A549 (cell line): ENCODE measurements around the gene ORMDL2. TPM values are rescaled to one million over a fixed set of nuclear protein-coding genes. Genes with fewer than 3 reads are reported as not detected.
"Not testable (repeated sequence)": the region's sequence is repeated elsewhere in the genome, so short reads cannot be mapped to it uniquely, and the experiment has no call there.

Experiments
- ATAC-seq, 2 experiments: fragments of 200-7000 bp in 1 of 2; fragments of >200 bp in 1 of 2; cut with Nextera tagmentation in 1 of 2; cut with Tn5 transposase in 1 of 2; 3 replicates each; pipeline versions ENCODE4 v1.8.0 to v1.9.1; 2018 to 2020; ENCODE audit warnings: mild to moderate bottlenecking in 1 of 2, moderate library complexity in 1 of 2
- CTCF ChIA-PET: fragments of 300-600 bp; sonication (Branson Sonifier 250); formaldehyde crosslinking; extraction: SDS; loops from one replicate; lab custom pipeline; 2021; ENCODE audit warnings: antibody characterized with exemption, inconsistent platforms; lab: Yijun Ruan, JAX
- POLR2A ChIA-PET: fragments of 350-600 bp; formaldehyde crosslinking; extraction: SDS; loops from one replicate; lab custom pipeline; 2021; ENCODE audit warnings: antibody characterized with exemption, inconsistent platforms; lab: Yijun Ruan, JAX
- DNase-seq, 2 experiments: peaks; one replicate each; pipeline versions ENCODE4 v3.0.0 to v3.0.0-alpha.2; 2011 to 2016; ENCODE audit warnings: low read depth in 1 of 2, low spot score in 1 of 2
- FAIRE-seq: peaks from 2 replicates; lab custom pipeline; 2011; peaks lifted over from hg19 to GRCh38; lab: Jason Lieb, UNC
- H3K27ac ChIP-seq, 2 experiments: fragments of >200 bp; sonication (Bioruptor Twin); formaldehyde crosslinking; 3 replicates each; pipeline ENCODE4 v1.5.1; 2016 to 2017
- H3K4me1 ChIP-seq: fragments of >200 bp; sonication (Bioruptor Twin); formaldehyde crosslinking; 3 replicates; pipeline ENCODE4 v1.6.1; 2016
- H3K4me2 ChIP-seq: fragments of >200 bp; sonication (Bioruptor Twin); formaldehyde crosslinking; 3 replicates; pipeline ENCODE4 v1.6.1; 2016
- H3K4me3 ChIP-seq: fragments of >200 bp; sonication (Bioruptor Twin); formaldehyde crosslinking; 3 replicates; pipeline ENCODE4 v1.5.1; 2016
- H3K9me3 ChIP-seq: fragments of >200 bp; sonication (Bioruptor Twin); formaldehyde crosslinking; 3 replicates; pipeline ENCODE4 v1.6.1; 2016
- CBX8 ChIP-seq: fragments of 200-600 bp; sonication (generic); IDR thresholded peaks from 2 replicates; pipeline ENCODE4 v1.6.1; 2016
- CEBPB ChIP-seq, 2 experiments: fragments of >200 bp in 1 of 2; sonication (Bioruptor Twin) in 1 of 2; formaldehyde crosslinking in 1 of 2; IDR thresholded peaks; 2 replicates each; pipeline ENCODE4 v1.6.1; 2012 to 2016
- EHF ChIP-seq: fragments of 250-450 bp; sonication (Bioruptor Pico); IDR thresholded peaks from 2 replicates; pipeline ENCODE4 v1.5.0; 2020; ENCODE audit warnings: mild to moderate bottlenecking
- ELK1 ChIP-seq: fragments of 150-350 bp; IDR thresholded peaks from 2 replicates; pipeline ENCODE4 v1.6.1; 2014; ENCODE audit warnings: low read depth, mild to moderate bottlenecking, low read length
- EP300 ChIP-seq, 2 experiments: fragments of >200 bp; sonication (Bioruptor Twin); formaldehyde crosslinking; IDR thresholded peaks; 2 replicates in 1 of 2; 3 replicates in 1 of 2; pipeline ENCODE4 v1.6.1; 2016 to 2017
- HDAC2 ChIP-seq: fragments of 200-600 bp; sonication (generic); IDR thresholded peaks from 2 replicates; pipeline ENCODE4 v1.6.1; 2016
- HEYL ChIP-seq: fragments of 250-450 bp; sonication (Bioruptor Pico); IDR thresholded peaks from 2 replicates; pipeline ENCODE4 v1.8.0; 2021; ENCODE audit warnings: mild to moderate bottlenecking, moderate library complexity
- HOXB13 ChIP-seq: fragments of 250-450 bp; sonication (Bioruptor Pico); IDR thresholded peaks from 2 replicates; pipeline ENCODE4 v1.5.0; 2020; ENCODE audit warnings: low read depth, mild to moderate bottlenecking, moderate library complexity
- HOXB5 ChIP-seq: fragments of 250-450 bp; sonication (Bioruptor Pico); IDR thresholded peaks from 2 replicates; pipeline ENCODE4 v1.5.0; 2020; ENCODE audit warnings: mild to moderate bottlenecking, moderate library complexity
- JUN ChIP-seq, 2 experiments: fragments of >200 bp; sonication (Bioruptor Twin); formaldehyde crosslinking; IDR thresholded peaks; 2 replicates in 1 of 2; 3 replicates in 1 of 2; pipeline ENCODE4 v1.6.1; 2016 to 2017
- JUNB ChIP-seq: fragments of >200 bp; sonication (Bioruptor Twin); formaldehyde crosslinking; IDR thresholded peaks from 2 replicates; pipeline ENCODE4 v1.6.1; 2016
- MYC ChIP-seq: IDR thresholded peaks from 2 replicates; pipeline ENCODE4 v1.6.1; 2012; ENCODE audit warnings: mild to moderate bottlenecking, inconsistent platforms, low read length, improper control_type of control experiment, borderline replicate concordance
- NPAS2 ChIP-seq: fragments of 250-450 bp; sonication (Bioruptor Pico); IDR thresholded peaks from 2 replicates; pipeline ENCODE4 v1.8.0; 2022; ENCODE audit warnings: mild to moderate bottlenecking, moderate library complexity, borderline replicate concordance
- NR3C1 ChIP-seq: fragments of >200 bp; sonication (Bioruptor Twin); formaldehyde crosslinking; IDR thresholded peaks from 3 replicates; pipeline ENCODE4 v1.6.1; 2017
- PHF8 ChIP-seq: fragments of 200-600 bp; sonication (generic); IDR thresholded peaks from 2 replicates; pipeline ENCODE4 v1.6.1; 2016; ENCODE audit warnings: low read depth, mild to moderate bottlenecking, antibody characterized with exemption, moderate library complexity, borderline replicate concordance
- POLR2A ChIP-seq: IDR thresholded peaks from 2 replicates; pipeline ENCODE4 v1.6.1; 2012; ENCODE audit warnings: mild to moderate bottlenecking, low read length
- POLR2AphosphoS2 ChIP-seq: conservative IDR thresholded peaks from 2 replicates; pipeline ENCODE4 v1.6.1; 2012; ENCODE audit warnings: low read length, improper control_type of control experiment, inconsistent platforms
- RCOR1 ChIP-seq: fragments of 150-350 bp; IDR thresholded peaks from 2 replicates; pipeline ENCODE4 v1.6.1; 2014; ENCODE audit warnings: antibody characterized with exemption, low read length, low read depth
- RNF2 ChIP-seq: fragments of 200-600 bp; sonication (generic); IDR thresholded peaks from 2 replicates; pipeline ENCODE4 v1.6.1; 2016; ENCODE audit warnings: low read depth, mild to moderate bottlenecking, antibody characterized with exemption, moderate library complexity, borderline replicate concordance
- SREBF2 ChIP-seq: fragments of 450-650 bp; IDR thresholded peaks from 2 replicates; pipeline ENCODE4 v1.6.1; 2014; ENCODE audit warnings: mild to moderate bottlenecking, moderate library complexity
- ZC3H11A ChIP-seq: fragments of 450-650 bp; IDR thresholded peaks from 2 replicates; pipeline ENCODE4 v1.6.1; 2014; ENCODE audit warnings: antibody characterized with exemption, mild to moderate bottlenecking
- ZFP36 ChIP-seq: fragments of 450-650 bp; IDR thresholded peaks from 2 replicates; pipeline ENCODE4 v1.6.1; 2014; ENCODE audit warnings: borderline replicate concordance; ENCODE audit not compliant: partially characterized antibody
- ZNF302 ChIP-seq: fragments of 250-450 bp; sonication (Bioruptor Pico); IDR thresholded peaks from 2 replicates; pipeline ENCODE4 v1.9.0; 2021; ENCODE audit warnings: inconsistent platforms, mild to moderate bottlenecking, moderate library complexity
- WGBS: methylation state at CpG from one replicate; pipeline ENCODE4 v1.1.6; 2017; ENCODE audit errors: missing lambda C conversion rate; 5-methylcytosine and 5-hydroxymethylcytosine counted together
- polyA plus RNA-seq, 4 experiments: library from polyadenylated mRNA; depleted of rRNA in 3 of 4; stranded (reverse); fragments of >200 nt; fragmentation: RNase III in 1 of 4; extraction: RNeasy Plus Mini Kit Qiagen cat#74134 plus additional on column Dnase treatment in 1 of 4; gene quantifications; 2 replicates in 3 of 4; 3 replicates in 1 of 4; pipeline ENCODE4 v1.2.3, GENCODE V29; 2011 to 2017
- TF ChIP-seq, protein P1 (sequence below): fragments of 200-600 bp; sonication (generic); IDR thresholded peaks from 2 replicates; pipeline ENCODE4 v1.6.1; 2016; ENCODE audit warnings: antibody characterized with exemption, mild to moderate bottlenecking, moderate library complexity
- TF ChIP-seq, protein P2 (sequence below): IDR thresholded peaks from 2 replicates; pipeline ENCODE4 v1.6.1; 2012; ENCODE audit warnings: low read depth, borderline replicate concordance
- TF ChIP-seq, protein P3 (sequence below): fragments of 450-650 bp; IDR thresholded peaks from 2 replicates; pipeline ENCODE4 v1.6.1; 2014; ENCODE audit warnings: antibody characterized with exemption
- TF ChIP-seq, protein P4 (sequence below): fragments of >200 bp; sonication (Bioruptor Twin); formaldehyde crosslinking; IDR thresholded peaks from 3 replicates; pipeline ENCODE4 v1.5.1; 2016

The ORMDL2 gene
- polyA plus RNA-seq, 2 of the 4 experiments (the other 2 are of a cell fraction) = 79.0 to 93.6 TPM

GRCh38 chr12:55833056-55833455 lies 15.2 kb downstream of the ORMDL2 start:
- Histone ChIP-seq H3K9me3 (no peaks in the 10 kb centered on the region), H3K4me1 (peaks cover 14% of the 10 kb centered on the region; the same call in 2 of the 3 replicates), H3K4me2 (no peak overlapping the region), H3K27ac (no peak overlapping the region), H3K4me3 (no peak overlapping the region)
- ATAC-seq (no peak), DNase-seq (no peak), FAIRE-seq (no peak)
- 92% methylated on average over 10 of the region's 10 CpGs for WGBS
- TF ChIP-seq, protein P1, sequence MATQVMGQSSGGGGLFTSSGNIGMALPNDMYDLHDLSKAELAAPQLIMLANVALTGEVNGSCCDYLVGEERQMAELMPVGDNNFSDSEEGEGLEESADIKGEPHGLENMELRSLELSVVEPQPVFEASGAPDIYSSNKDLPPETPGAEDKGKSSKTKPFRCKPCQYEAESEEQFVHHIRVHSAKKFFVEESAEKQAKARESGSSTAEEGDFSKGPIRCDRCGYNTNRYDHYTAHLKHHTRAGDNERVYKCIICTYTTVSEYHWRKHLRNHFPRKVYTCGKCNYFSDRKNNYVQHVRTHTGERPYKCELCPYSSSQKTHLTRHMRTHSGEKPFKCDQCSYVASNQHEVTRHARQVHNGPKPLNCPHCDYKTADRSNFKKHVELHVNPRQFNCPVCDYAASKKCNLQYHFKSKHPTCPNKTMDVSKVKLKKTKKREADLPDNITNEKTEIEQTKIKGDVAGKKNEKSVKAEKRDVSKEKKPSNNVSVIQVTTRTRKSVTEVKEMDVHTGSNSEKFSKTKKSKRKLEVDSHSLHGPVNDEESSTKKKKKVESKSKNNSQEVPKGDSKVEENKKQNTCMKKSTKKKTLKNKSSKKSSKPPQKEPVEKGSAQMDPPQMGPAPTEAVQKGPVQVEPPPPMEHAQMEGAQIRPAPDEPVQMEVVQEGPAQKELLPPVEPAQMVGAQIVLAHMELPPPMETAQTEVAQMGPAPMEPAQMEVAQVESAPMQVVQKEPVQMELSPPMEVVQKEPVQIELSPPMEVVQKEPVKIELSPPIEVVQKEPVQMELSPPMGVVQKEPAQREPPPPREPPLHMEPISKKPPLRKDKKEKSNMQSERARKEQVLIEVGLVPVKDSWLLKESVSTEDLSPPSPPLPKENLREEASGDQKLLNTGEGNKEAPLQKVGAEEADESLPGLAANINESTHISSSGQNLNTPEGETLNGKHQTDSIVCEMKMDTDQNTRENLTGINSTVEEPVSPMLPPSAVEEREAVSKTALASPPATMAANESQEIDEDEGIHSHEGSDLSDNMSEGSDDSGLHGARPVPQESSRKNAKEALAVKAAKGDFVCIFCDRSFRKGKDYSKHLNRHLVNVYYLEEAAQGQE = no peak
- TF ChIP-seq ZFP36 = no peak
- TF ChIP-seq, protein P2, sequence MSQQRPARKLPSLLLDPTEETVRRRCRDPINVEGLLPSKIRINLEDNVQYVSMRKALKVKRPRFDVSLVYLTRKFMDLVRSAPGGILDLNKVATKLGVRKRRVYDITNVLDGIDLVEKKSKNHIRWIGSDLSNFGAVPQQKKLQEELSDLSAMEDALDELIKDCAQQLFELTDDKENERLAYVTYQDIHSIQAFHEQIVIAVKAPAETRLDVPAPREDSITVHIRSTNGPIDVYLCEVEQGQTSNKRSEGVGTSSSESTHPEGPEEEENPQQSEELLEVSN = no peak
- no peak for TF ChIP-seq NR3C1
- TF ChIP-seq EHF (CRISPR knock-in tag) = no peak
- TF ChIP-seq HOXB13 = no peak
- TF ChIP-seq EP300 (IDR thresholded peaks at IDR 0.05) = no peak
- no peak for TF ChIP-seq POLR2AphosphoS2
- no peak for TF ChIP-seq HEYL (CRISPR knock-in tag)
- TF ChIP-seq POLR2A = no peak
- no peak for TF ChIP-seq JUN (IDR thresholded peaks at IDR 0.05)
- TF ChIP-seq HOXB5 (CRISPR knock-in tag) = no peak
- TF ChIP-seq PHF8 = no peak
- TF ChIP-seq SREBF2 = no peak
- CTCF ChIA-PET = interaction anchor here (1.1 to 1.3 kb wide), 2 partner anchors 10 to 15 kb away, joined by 3 read pairs; partner anchors contain the start of genes ORMDL2 and SARNP
- POLR2A ChIA-PET = interaction anchor here (1.5 kb wide), 1 partner anchor 15 kb away, joined by 3 read pairs; the partner anchor contains the start of genes ORMDL2 and SARNP

DNA sequence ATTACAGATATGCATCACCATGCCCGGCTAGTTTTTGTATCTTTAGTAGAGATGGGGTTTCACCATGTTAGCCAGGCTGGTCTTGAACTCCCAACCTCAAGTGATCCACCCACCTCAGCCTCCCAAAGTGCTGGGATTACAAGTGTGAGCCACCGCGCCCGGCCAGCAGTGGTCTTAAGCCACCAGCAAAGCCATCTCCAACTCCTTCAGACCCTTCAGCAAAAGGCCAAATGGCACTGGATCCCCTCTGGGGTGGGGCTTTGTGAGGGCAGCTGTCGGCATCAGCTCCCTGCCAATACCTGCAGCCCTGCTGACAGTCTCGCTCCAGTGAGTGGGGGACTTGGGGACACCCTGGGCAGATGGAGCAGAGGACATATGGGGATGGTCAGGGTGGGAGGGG lies 16.6 kb downstream of the ORMDL2 start:
- H3K4me3 ChIP-seq, H3K4me1 ChIP-seq, ATAC-seq, H3K27ac ChIP-seq, H3K9me3 ChIP-seq, DNase-seq, H3K4me2 ChIP-seq, FAIRE-seq: not testable (repeated sequence)
- 96% methylated on average over 4 of the region's 6 CpGs for whole genome bisulfite sequencing
- POLR2A ChIA-PET = interaction anchor here (1.0 kb wide), 1 partner anchor 16 kb away, joined by 6 read pairs; the partner anchor contains the start of gene ORMDL2
- CTCF ChIA-PET = interaction anchor here (0.6 to 2.4 kb wide), 4 partner anchors 52 to 372 kb away, joined by 3 to 9 read pairs (median 4); no protein-coding TSS in a partner anchor

DNA sequence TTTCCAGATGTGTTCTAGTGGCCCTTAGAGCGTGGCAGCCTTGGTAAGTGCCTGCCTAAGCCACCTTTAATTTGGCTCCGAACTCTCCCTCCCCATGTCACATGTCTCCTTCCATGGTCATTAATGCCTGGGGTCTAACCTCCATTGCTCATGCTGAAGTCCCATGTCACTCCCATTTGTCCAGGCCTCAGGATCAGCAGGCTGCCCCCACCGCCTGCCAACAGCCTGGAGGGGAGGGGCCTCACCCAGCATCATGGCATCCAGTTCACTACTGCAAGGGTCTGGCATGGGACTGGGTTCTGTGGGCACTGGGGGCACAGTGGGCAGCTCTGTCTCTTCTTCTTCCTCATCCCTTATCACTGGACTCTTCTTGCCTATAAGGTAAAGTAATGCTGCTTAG lies 20.5 kb downstream of the ORMDL2 start:
- POLR2A ChIA-PET = no interaction called here
- DNase-seq = no peak
- H3K9me3 ChIP-seq = no peaks in the 10 kb centered on the region
- no peak for ATAC-seq
- no peak overlapping the region for H3K4me2 ChIP-seq
- 76% methylated on average over 3 of the region's 3 CpGs for WGBS
- H3K4me3 ChIP-seq = no peak overlapping the region
- TF ChIP-seq, protein P3, sequence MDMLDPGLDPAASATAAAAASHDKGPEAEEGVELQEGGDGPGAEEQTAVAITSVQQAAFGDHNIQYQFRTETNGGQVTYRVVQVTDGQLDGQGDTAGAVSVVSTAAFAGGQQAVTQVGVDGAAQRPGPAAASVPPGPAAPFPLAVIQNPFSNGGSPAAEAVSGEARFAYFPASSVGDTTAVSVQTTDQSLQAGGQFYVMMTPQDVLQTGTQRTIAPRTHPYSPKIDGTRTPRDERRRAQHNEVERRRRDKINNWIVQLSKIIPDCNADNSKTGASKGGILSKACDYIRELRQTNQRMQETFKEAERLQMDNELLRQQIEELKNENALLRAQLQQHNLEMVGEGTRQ = no peak
- TF ChIP-seq JUNB (no peak), MYC (no peak), HOXB13 (no peak), ZFP36 (no peak), CEBPB (IDR thresholded peaks at IDR 0.05) (no peak), NPAS2 (no peak), CBX8 (no peak), ZC3H11A (no peak), ELK1 (no peak), RNF2 (no peak), SREBF2 (no peak), NR3C1 (no peak), RCOR1 (no peak), HDAC2 (no peak), ZNF302 (no peak), POLR2AphosphoS2 (no peak)
- TF ChIP-seq, protein P4, sequence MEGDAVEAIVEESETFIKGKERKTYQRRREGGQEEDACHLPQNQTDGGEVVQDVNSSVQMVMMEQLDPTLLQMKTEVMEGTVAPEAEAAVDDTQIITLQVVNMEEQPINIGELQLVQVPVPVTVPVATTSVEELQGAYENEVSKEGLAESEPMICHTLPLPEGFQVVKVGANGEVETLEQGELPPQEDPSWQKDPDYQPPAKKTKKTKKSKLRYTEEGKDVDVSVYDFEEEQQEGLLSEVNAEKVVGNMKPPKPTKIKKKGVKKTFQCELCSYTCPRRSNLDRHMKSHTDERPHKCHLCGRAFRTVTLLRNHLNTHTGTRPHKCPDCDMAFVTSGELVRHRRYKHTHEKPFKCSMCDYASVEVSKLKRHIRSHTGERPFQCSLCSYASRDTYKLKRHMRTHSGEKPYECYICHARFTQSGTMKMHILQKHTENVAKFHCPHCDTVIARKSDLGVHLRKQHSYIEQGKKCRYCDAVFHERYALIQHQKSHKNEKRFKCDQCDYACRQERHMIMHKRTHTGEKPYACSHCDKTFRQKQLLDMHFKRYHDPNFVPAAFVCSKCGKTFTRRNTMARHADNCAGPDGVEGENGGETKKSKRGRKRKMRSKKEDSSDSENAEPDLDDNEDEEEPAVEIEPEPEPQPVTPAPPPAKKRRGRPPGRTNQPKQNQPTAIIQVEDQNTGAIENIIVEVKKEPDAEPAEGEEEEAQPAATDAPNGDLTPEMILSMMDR = no peak
- TF ChIP-seq, all 56 proteins: peak for 0
- Histone ChIP-seq H3K4me1 (peaks cover 10% of the 10 kb centered on the region), H3K27ac (no peak overlapping the region)
- no peak for FAIRE-seq
- CTCF ChIA-PET = interaction anchor here (0.9 kb wide), 2 partner anchors 26 to 89 kb away, joined by 3 to 4 read pairs; no protein-coding TSS in a partner anchor
